Heart right ventricle (tissue), 16 donors: ENCODE measurements around the gene RHOT2. TPM values are rescaled to one million over a fixed set of nuclear protein-coding genes. Genes with fewer than 3 reads are reported as not detected.

ENCODE experiments used
- ATAC-seq, 8 donors: fragments of 200-7000 bp; cut with Tn5 transposase; one replicate each; pipeline ENCODE4 v1.9.1; 2020; ENCODE audit warnings: mild to moderate bottlenecking in 8 of 8, moderate library complexity in 8 of 8, moderate number of reproducible peaks in 1 of 8
- DNase-seq, 2 donors: peaks; one replicate each; pipeline ENCODE4 v3.0.0-alpha.2; 2020
- H3K27ac ChIP-seq, 10 donors: fragments of 200-600 bp; sonication (generic) in 2 of 10; one replicate each; pipeline versions ENCODE4 v1.5.0 to v1.8.0; 2020 to 2022; ENCODE audit warnings: mild to moderate bottlenecking in 3 of 10
- H3K27me3 ChIP-seq, 7 donors: fragments of 200-600 bp; one replicate each; pipeline ENCODE4 v1.8.0; 2021 to 2022; ENCODE audit warnings: mild to moderate bottlenecking in 2 of 7
- H3K36me3 ChIP-seq, 9 donors: fragments of 200-600 bp; sonication (generic) in 1 of 9; one replicate each; pipeline versions ENCODE4 v1.5.0 to v1.8.0; 2020 to 2022; ENCODE audit warnings: mild to moderate bottlenecking in 2 of 9
- H3K4me1 ChIP-seq, 9 donors: fragments of 200-600 bp; sonication (generic) in 1 of 9; one replicate each; pipeline versions ENCODE4 v1.5.0 to v1.8.0; 2020 to 2022; ENCODE audit warnings: mild to moderate bottlenecking in 4 of 9
- H3K4me3 ChIP-seq, 10 donors: fragments of 200-600 bp; sonication (generic) in 2 of 10; one replicate each; pipeline versions ENCODE4 v1.5.0 to v1.8.0; 2020 to 2022; ENCODE audit warnings: mild to moderate bottlenecking in 7 of 10, moderate library complexity in 2 of 10
- H3K9me3 ChIP-seq, 11 donors: fragments of 200-600 bp in 10 of 11; sonication (generic) in 2 of 11; one replicate each; pipeline versions ENCODE4 v1.5.0 to v1.8.0; 2013 to 2022; ENCODE audit warnings: mild to moderate bottlenecking in 2 of 11, control low read depth in 1 of 11, moderate library complexity in 1 of 11
- WGBS, 2 donors: extraction: QIAGEN DNeasy Blood & Tissue Kit; methylation state at CpG; one replicate each; pipeline ENCODE4 v1.1.7; 2013; ENCODE audit warnings: inconsistent platforms in 1 of 2; 5-methylcytosine and 5-hydroxymethylcytosine counted together
- intact Hi-C, 10 donors: fragments of 100-400 bp; cut with DNase I; formaldehyde crosslinking; loops; one replicate each; pipeline versions ENCODE4 v1.11.1 to v1.14.2; 2022
- polyA plus RNA-seq, 2 donors: library from polyadenylated mRNA; stranded (reverse); fragments of 200-250 nt; gene quantifications; one replicate each; pipeline ENCODE4 v1.2.3, GENCODE V29; 2013
- total RNA-seq, 10 donors: library from RNA; stranded (reverse); fragmentation: NEBNext Ultra II Directional in 3 of 10; extraction: Animal tissue kit (Norgen Biotek cat#: 25700) in 3 of 10; gene quantifications; one replicate each; pipeline versions ENCODE4 v1.2.1 to v1.2.4, GENCODE V29; 2021 to 2023
- TF ChIP-seq, protein P1 (sequence below), 9 donors: fragments of 200-600 bp; sonication (generic) in 2 of 9; IDR thresholded peaks; one replicate each; pipeline versions ENCODE4 v1.5.0 to v1.8.0; 2021 to 2022; ENCODE audit warnings: antibody characterized with exemption in 9 of 9, mild to moderate bottlenecking in 5 of 9, moderate library complexity in 1 of 9
- donor health status: Arrhythmogenic right ventricular cardiomyopathy.
- donor health status: ischemic (EF 13 %, LVEDD 7.1; RV severe dilation, severe dysfunction).
- donor health status: healthy with polysubstance abuse.
- donor health status: DM: no; HTN: yes; CAD: no.
- donor health status: DM: no; HTN: no; CAD: no.
- donor health status: ischemic (EF 25% LVEDD 6.9; RV normal size, moderate dysfunction).
- donor health status: ischemic (EF 25% LVEDD 5.7; RV mildly dilated, moderate dysfunction).
- donor health status: healthy.
- donor health status: DM: yes; HTN: yes; CAD: no.
- donor health status: Ischemic cardiomyopathy.
- donor health status: ischemic (EF 35%, LVEDD 5.7; RV mildly dilated, moderate dysfunction).
- donor health status: nonischemic (EF 11% LVEDD 7.7; RV severe dilation, severe dysfunction).
- donor health status: DM: yes; HTN: yes; CAD: no.
- donor health status: PGD.
- donor health status: ischemic (EF 29% LVEDD 5.4; RV normal size, mild dysfunction).
- donor health status: nonischemic (EF 23%, LVEDD 6.1; RV moderate dilation, normal function).

RHOT2 gene
- total and polyA plus RNA-seq, 12 donors, result 66.8 to 261 (median 92.6) TPM

- peaks cover 43 to 99% (median 98%) of the 10 kb centered on the region in 7 donors for H3K27me3 ChIP-seq
Measured at GRCh38 chr16:698911-699671, 31.2 kb downstream of the RHOT2 start.

DNA sequence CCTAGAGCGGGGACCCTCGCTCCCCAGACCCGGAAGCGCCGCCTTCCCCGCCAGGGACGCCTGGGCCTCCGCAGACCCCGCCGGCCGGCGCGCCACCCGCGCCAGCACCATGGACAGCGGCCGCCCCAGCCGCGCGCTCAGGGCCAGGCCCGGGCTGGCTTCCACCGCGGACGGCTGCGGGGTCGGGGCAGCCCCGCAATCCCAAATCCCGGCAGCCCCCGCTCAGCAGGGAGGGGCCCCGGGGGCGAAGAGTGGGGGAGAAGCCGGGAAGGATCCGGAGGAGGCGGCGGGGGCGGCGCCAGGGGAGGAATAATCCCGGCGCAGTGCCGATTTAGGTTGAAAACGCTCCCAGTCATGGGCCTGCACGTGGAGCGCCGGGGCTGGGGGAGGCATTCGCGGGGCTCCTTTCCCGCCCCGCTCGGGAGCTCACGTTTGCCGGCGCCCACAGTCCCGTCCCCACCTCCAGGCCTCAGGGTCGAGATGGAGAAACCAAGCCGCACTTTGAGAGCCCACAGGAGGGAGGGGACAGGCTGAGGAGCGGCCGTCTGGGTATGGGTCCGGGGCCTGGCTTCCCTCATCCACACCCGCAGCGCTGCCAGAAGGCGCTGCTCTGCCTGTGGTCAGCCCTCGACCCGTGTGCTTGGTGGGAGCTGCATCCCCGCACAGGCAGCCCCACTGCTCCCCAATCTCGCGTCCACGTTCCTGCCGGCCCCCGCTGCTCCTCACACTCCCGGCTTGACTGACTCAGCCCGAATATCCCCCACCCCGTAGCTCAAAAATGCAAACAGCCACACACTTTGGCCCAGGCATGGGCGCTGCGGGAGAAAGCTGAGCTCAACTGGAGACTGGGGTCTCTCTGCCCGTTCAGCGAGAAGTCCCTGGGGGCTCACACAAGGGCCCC is 33.0 kb downstream of the RHOT2 start:
- WGBS, 2 donors, result 6 to 7% methylated on average over 71 to 76 of the region's 76 CpGs
- intact Hi-C loops, result no loop called here
- Histone ChIP-seq H3K4me1 (peaks cover 0 to 13% (median 5%) of the 10 kb centered on the region in 9 donors), H3K27ac (no peak overlapping the region), H3K36me3 (no peaks in the 10 kb centered on the region), H3K27me3 (peaks cover 39 to 98% (median 94%) of the 10 kb centered on the region in 7 donors), H3K9me3 (no peaks in the 10 kb centered on the region), H3K4me3 (no peak overlapping the region)
- DNase-seq, result no peak
- ATAC-seq, result peak; percentile 53 to 78 (median 70)
- TF ChIP-seq, protein P1, sequence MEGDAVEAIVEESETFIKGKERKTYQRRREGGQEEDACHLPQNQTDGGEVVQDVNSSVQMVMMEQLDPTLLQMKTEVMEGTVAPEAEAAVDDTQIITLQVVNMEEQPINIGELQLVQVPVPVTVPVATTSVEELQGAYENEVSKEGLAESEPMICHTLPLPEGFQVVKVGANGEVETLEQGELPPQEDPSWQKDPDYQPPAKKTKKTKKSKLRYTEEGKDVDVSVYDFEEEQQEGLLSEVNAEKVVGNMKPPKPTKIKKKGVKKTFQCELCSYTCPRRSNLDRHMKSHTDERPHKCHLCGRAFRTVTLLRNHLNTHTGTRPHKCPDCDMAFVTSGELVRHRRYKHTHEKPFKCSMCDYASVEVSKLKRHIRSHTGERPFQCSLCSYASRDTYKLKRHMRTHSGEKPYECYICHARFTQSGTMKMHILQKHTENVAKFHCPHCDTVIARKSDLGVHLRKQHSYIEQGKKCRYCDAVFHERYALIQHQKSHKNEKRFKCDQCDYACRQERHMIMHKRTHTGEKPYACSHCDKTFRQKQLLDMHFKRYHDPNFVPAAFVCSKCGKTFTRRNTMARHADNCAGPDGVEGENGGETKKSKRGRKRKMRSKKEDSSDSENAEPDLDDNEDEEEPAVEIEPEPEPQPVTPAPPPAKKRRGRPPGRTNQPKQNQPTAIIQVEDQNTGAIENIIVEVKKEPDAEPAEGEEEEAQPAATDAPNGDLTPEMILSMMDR (IDR thresholded peaks at IDR 0.05), result no peak

More at GRCh38 chr16:698911-699671, 31.2 kb downstream of the RHOT2 start:
- no peaks in the 10 kb centered on the region for H3K9me3 ChIP-seq
- TF ChIP-seq, protein P1 (IDR thresholded peaks at IDR 0.05), result no peak
- DNase-seq (no peak), ATAC-seq (no peak)
- no peak overlapping the region for H3K4me3 ChIP-seq
- 72 to 74% methylated on average over 19 of the region's 19 CpGs for WGBS, 2 donors
- H3K36me3 ChIP-seq, result no peaks in the 10 kb centered on the region
- intact Hi-C loops, result no loop called here
- peaks cover 3 to 28% (median 16%) of the 10 kb centered on the region in 9 donors for H3K4me1 ChIP-seq
- H3K27ac ChIP-seq, result no peak overlapping the region

DNA sequence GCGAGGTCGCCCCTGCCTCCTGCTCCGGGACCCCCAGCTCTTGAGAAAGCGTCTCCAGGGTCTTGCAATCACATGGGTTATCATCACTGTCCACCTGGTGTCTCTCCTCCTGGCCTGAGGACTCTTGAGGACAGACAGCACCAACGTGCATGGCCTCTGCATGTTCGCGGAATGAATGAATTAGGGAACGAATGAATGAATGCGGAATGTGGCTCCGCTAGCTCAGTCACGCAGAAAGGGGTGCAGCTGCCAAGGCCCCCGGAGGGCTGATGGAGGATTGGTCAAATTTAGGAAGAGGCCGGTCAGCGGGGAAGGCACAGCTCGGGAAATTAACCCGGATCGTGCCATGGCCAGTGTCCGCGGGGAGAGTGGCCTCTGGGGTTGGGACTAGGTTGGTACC is 34.4 kb downstream of the RHOT2 start:
- no peaks in the 10 kb centered on the region for H3K9me3 ChIP-seq
- TF ChIP-seq, protein P1 (IDR thresholded peaks at IDR 0.05), result no peak
- DNase-seq (no peak), ATAC-seq (no peak)
- H3K36me3 ChIP-seq, result no peaks in the 10 kb centered on the region
- no peak overlapping the region for H3K4me3 ChIP-seq
- intact Hi-C loops, result no loop called here
- 81 to 82% methylated on average over 19 of the region's 19 CpGs for WGBS, 2 donors
- H3K27me3 ChIP-seq, result peaks cover 51 to 98% (median 94%) of the 10 kb centered on the region in 7 donors
- H3K4me1 ChIP-seq, result peaks cover 0 to 17% (median 7%) of the 10 kb centered on the region in 9 donors
- H3K27ac ChIP-seq, result no peak overlapping the region

DNA sequence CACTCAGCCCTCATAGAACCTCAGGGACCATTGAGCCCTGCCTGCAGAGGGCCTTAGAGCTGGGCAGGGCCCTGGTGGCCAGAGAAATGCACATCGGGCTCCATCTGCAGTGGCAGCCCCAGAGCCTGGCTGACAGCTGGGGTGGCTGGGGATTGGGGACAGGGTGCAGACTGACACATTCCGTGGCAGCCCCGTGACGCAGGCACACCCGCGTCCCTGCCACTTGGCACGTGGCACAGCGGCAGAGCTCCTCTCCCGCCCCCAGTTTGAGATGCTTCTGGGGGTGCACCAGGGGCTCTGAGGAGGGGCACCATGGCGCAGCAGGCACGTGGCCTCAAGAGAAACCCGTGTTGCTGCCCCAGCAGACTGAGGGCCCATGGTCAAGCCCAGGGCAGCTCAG is 35.5 kb downstream of the RHOT2 start:
- DNase-seq (no peak), ATAC-seq (no peak)
- 80 to 83% methylated on average over 12 of the region's 12 CpGs for WGBS, 2 donors
- no peaks in the 10 kb centered on the region for H3K36me3 ChIP-seq
- intact Hi-C loops, result no loop called here
- no peak overlapping the region for H3K27ac ChIP-seq
- TF ChIP-seq, protein P1 (IDR thresholded peaks at IDR 0.05), result no peak
- H3K4me1 ChIP-seq, result peaks cover 0 to 17% (median 7%) of the 10 kb centered on the region in 9 donors
- peaks cover 51 to 97% (median 93%) of the 10 kb centered on the region in 7 donors for H3K27me3 ChIP-seq
- no peaks in the 10 kb centered on the region for H3K9me3 ChIP-seq
- no peak overlapping the region for H3K4me3 ChIP-seq
